Activated CD4-positive, alpha-beta T cell treated with anti-CD3 and anti-CD28 coated beads, Interleukin-2, Interleukin-6, amounts not matched to agents 100 ng/mL and 50 ng/mL, durations not matched to agents 16 hours and 8 hours (primary cell): ENCODE results near the gene USP9X.
"Not testable (repeated sequence)": the region's sequence is repeated elsewhere in the genome, so short reads cannot be mapped to it uniquely, and the experiment has no call there.

Experiments used
- DNase-seq: peaks from one replicate; pipeline ENCODE4 v3.0.0-alpha.2; 2020

USP9X gene

GRCh38 chrX:41224605-41225004 is 139.4 kb downstream of the USP9X start:
- DNase-seq = no peak

GRCh38 chrX:41233988-41234387 is 148.7 kb downstream of the USP9X start:
- no peak for DNase-seq

GRCh38 chrX:41234471-41234870 is 149.2 kb downstream of the USP9X start:
- DNase-seq = not testable (repeated sequence)

- no peak for DNase-seq
These were observed 149.7 kb downstream of the USP9X start for GRCh38 chrX:41234962-41235361.

GRCh38 chrX:41236629-41237028 is 151.4 kb downstream of the USP9X start:
- DNase-seq = no peak

- DNase-seq = no peak
These were observed 155.3 kb downstream of the USP9X start for GRCh38 chrX:41240509-41240908.

- DNase-seq = no peak
These were observed 156.7 kb downstream of the USP9X start for GRCh38 chrX:41241962-41242361.

GRCh38 chrX:41245641-41246040 is 160.4 kb downstream of the USP9X start:
- DNase-seq = no peak

GRCh38 chrX:41250867-41251266 is 165.6 kb downstream of the USP9X start:
- DNase-seq = no peak

GRCh38 chrX:41257801-41258200 is 172.6 kb downstream of the USP9X start:
- no peak for DNase-seq

GRCh38 chrX:41258226-41258625 is 173.0 kb downstream of the USP9X start:
- DNase-seq = no peak

GRCh38 chrX:41258871-41259270 is 173.6 kb downstream of the USP9X start:
- no peak for DNase-seq

- DNase-seq = no peak
These were observed 174.3 kb downstream of the USP9X start for GRCh38 chrX:41259516-41259915.

- peak; percentile 86 for DNase-seq
These were observed 180.4 kb downstream of the USP9X start for GRCh38 chrX:41265615-41266014.

GRCh38 chrX:41273638-41274037 is 188.4 kb downstream of the USP9X start:
- DNase-seq = no peak

GRCh38 chrX:41275661-41276609 is 190.7 kb downstream of the USP9X start:
- DNase-seq = peak; percentile 62

- DNase-seq = no peak
These were observed 191.6 kb downstream of the USP9X start for GRCh38 chrX:41276661-41277506.

GRCh38 chrX:41282307-41282706 is 197.1 kb downstream of the USP9X start:
- not testable (repeated sequence) for DNase-seq

- DNase-seq = not testable (repeated sequence)
These were observed 200.7 kb downstream of the USP9X start for GRCh38 chrX:41285928-41286327.
